ENCODE results near the gene ERICH4.

The ERICH4 gene

GRCh38 chr19:41412953-41413352, 30.0 kb upstream of the ERICH4 start:
- Histone ChIP-seq H3K27ac (ENCODE audit: low read depth in 2 of 2, low read length in 2 of 2) (no peak overlapping the region), H3K9ac (ENCODE audit: low read depth in 1 of 2, low read length in 2 of 2) (no peak overlapping the region), H3K36me3 (ENCODE audit: control insufficient read depth in 2 of 2, insufficient read depth in 2 of 2, low read length in 2 of 2) (peaks cover 21 to 42% of the 10 kb centered on the region in 2 donors)

GRCh38 chr19:41413947-41414346, 29.0 kb upstream of the ERICH4 start:
- no peaks in the 10 kb centered on the region for H3K27me3 ChIP-seq (ENCODE audit: control insufficient read depth in 2 of 2, insufficient read depth in 2 of 2, low read length in 2 of 2)
- H3K36me3 ChIP-seq (ENCODE audit: control insufficient read depth in 2 of 2, insufficient read depth in 2 of 2, low read length in 2 of 2) = peaks cover 23 to 50% of the 10 kb centered on the region in 2 donors
- no peak overlapping the region for H3K27ac ChIP-seq (ENCODE audit: low read depth in 2 of 2, low read length in 2 of 2)
- H3K4me3 ChIP-seq (ENCODE audit: low read length in 2 of 2) = no peak overlapping the region
- no peaks in the 10 kb centered on the region for H3K9me3 ChIP-seq (ENCODE audit: control insufficient read depth in 2 of 2, low read length in 2 of 2)
- no peak overlapping the region for H3K9ac ChIP-seq (ENCODE audit: low read depth in 1 of 2, low read length in 2 of 2)
- H3K4me1 ChIP-seq (ENCODE audit: control insufficient read depth in 2 of 2, insufficient read depth in 2 of 2, low read length in 2 of 2) = peaks cover 9 to 25% of the 10 kb centered on the region in 2 donors

More at GRCh38 chr19:41412953-41413352, 30.0 kb upstream of the ERICH4 start:
- no peak overlapping the region for H3K4me3 ChIP-seq (ENCODE audit: low read length in 2 of 2)
- no peaks in the 10 kb centered on the region for H3K9me3 ChIP-seq (ENCODE audit: control insufficient read depth in 2 of 2, low read length in 2 of 2)
- H3K4me1 ChIP-seq (ENCODE audit: control insufficient read depth in 2 of 2, insufficient read depth in 2 of 2, low read length in 2 of 2) = peaks cover 9 to 25% of the 10 kb centered on the region in 2 donors
- no peaks in the 10 kb centered on the region for H3K27me3 ChIP-seq (ENCODE audit: control insufficient read depth in 2 of 2, insufficient read depth in 2 of 2, low read length in 2 of 2)

DNA sequence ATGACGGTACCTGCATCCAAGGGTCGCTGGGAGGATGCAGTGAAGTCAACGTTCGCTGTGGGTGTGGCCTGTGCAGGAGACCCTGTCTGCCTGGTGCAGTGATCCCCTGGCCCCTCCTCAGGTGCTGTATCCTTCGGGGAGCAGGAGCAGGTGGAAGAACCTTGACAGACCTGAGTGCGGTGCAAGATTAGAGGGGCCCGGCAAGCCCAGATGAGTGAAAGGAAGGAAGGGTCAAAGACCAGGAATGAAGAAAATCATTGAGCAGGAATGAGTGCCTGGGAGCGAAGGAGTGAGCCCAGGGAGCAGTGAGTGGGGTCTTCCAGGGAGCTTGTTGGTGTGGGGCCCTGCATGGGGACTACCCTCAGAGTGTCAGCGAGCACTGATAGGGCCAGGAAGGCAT, 28.5 kb upstream of the ERICH4 start:
- Histone ChIP-seq H3K27ac (ENCODE audit: low read depth in 2 of 2, low read length in 2 of 2) (no peak overlapping the region), H3K9ac (ENCODE audit: low read depth in 1 of 2, low read length in 2 of 2) (no peak overlapping the region), H3K4me3 (ENCODE audit: low read length in 2 of 2) (no peak overlapping the region), H3K27me3 (ENCODE audit: control insufficient read depth in 2 of 2, insufficient read depth in 2 of 2, low read length in 2 of 2) (no peaks in the 10 kb centered on the region), H3K36me3 (ENCODE audit: control insufficient read depth in 2 of 2, insufficient read depth in 2 of 2, low read length in 2 of 2) (peaks cover 26 to 55% of the 10 kb centered on the region in 2 donors), H3K4me1 (ENCODE audit: control insufficient read depth in 2 of 2, insufficient read depth in 2 of 2, low read length in 2 of 2) (peaks cover 7 to 20% of the 10 kb centered on the region in 2 donors), H3K9me3 (ENCODE audit: control insufficient read depth in 2 of 2, low read length in 2 of 2) (no peaks in the 10 kb centered on the region)

- Histone ChIP-seq H3K27ac (ENCODE audit: low read depth in 2 of 2, low read length in 2 of 2) (peak overlapping the region in 1 of 2 donors; percentile 26), H3K27me3 (ENCODE audit: control insufficient read depth in 2 of 2, insufficient read depth in 2 of 2, low read length in 2 of 2) (no peaks in the 10 kb centered on the region), H3K4me1 (ENCODE audit: control insufficient read depth in 2 of 2, insufficient read depth in 2 of 2, low read length in 2 of 2) (peaks cover 7 to 19% of the 10 kb centered on the region in 2 donors), H3K9me3 (ENCODE audit: control insufficient read depth in 2 of 2, low read length in 2 of 2) (no peaks in the 10 kb centered on the region), H3K4me3 (ENCODE audit: low read length in 2 of 2) (no peak overlapping the region), H3K36me3 (ENCODE audit: control insufficient read depth in 2 of 2, insufficient read depth in 2 of 2, low read length in 2 of 2) (peaks cover 29 to 62% of the 10 kb centered on the region in 2 donors), H3K9ac (ENCODE audit: low read depth in 1 of 2, low read length in 2 of 2) (no peak overlapping the region)
Measured at GRCh38 chr19:41415154-41415571, 27.8 kb upstream of the ERICH4 start.

DNA sequence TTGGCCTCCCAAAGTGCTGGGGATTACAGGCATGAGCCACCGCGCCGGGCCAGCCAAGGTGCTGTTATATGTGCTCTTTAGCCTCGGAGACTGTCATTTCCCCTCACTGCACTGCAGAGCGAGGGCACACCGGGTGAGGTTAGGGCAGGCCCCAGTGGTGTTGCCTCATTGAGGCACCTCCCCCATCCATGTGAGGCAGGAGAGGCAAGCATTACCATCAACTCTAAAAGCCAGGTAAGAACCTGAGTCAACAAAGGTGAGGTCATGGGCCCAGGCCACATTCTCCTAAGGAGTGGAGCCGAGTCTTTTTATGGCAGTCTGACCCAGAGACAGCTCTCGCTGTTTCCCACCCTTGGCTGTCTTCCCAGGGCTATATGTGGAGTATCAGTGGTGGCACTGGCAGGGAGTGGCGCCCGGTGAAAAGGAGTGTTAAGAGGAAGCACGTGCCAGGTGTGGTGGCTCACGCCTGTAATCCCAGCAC, 26.7 kb upstream of the ERICH4 start:
- H3K4me1 ChIP-seq (ENCODE audit: control insufficient read depth in 2 of 2, insufficient read depth in 2 of 2, low read length in 2 of 2) = peaks cover 15 to 27% of the 10 kb centered on the region in 2 donors
- peak overlapping the region; percentile 72 to 79 for H3K27ac ChIP-seq (ENCODE audit: low read depth in 2 of 2, low read length in 2 of 2)
- no peak overlapping the region for H3K4me3 ChIP-seq (ENCODE audit: low read length in 2 of 2)
- peaks cover 26 to 67% of the 10 kb centered on the region in 2 donors for H3K36me3 ChIP-seq (ENCODE audit: control insufficient read depth in 2 of 2, insufficient read depth in 2 of 2, low read length in 2 of 2)
- H3K9me3 ChIP-seq (ENCODE audit: control insufficient read depth in 2 of 2, low read length in 2 of 2) = no peaks in the 10 kb centered on the region
- peak overlapping the region in 1 of 2 donors; percentile 35 for H3K9ac ChIP-seq (ENCODE audit: low read depth in 1 of 2, low read length in 2 of 2)
- no peaks in the 10 kb centered on the region for H3K27me3 ChIP-seq (ENCODE audit: control insufficient read depth in 2 of 2, insufficient read depth in 2 of 2, low read length in 2 of 2)

DNA sequence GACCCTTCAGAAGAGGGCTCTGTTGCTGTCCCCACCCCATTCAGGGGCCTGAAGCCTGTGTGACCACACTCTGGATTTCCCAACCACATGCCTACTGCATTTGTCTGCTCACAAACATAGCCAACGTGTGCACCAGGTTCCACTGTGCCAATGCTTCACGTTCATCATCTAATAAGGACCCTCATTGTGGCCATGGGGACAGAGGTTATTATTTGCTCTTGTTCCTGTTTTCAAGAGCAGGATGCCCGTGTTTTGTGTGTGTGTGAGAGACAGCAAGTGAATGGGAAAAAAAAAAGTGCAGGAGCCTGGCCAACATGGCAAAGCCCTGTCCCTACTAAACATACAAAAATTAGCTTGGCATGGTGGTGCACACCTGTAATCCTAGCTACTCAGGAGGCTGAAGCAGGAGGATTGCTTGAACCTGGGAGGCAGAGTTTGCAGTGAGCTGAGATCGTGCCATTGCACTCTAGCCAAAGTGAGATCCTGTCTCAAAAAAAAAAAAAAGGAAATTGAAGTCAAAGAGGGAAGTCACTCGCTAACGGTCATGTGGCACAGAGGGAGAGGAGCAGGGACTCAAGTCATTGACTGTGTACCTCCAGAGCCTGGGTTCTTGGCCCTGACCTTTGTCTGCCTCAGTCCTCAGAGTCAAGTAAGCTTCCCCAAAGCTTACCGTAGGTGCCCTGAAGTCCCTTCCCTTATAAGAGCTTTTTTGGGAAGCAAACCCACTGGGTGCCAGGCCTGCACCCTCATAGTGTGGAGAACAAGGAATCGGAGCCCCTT, 22.7 kb upstream of the ERICH4 start:
- Histone ChIP-seq H3K4me1 (ENCODE audit: control insufficient read depth in 2 of 2, insufficient read depth in 2 of 2, low read length in 2 of 2) (peaks cover 36 to 47% of the 10 kb centered on the region in 2 donors), H3K4me3 (ENCODE audit: low read length in 2 of 2) (no peak overlapping the region), H3K36me3 (ENCODE audit: control insufficient read depth in 2 of 2, insufficient read depth in 2 of 2, low read length in 2 of 2) (peaks cover 39 to 66% of the 10 kb centered on the region in 2 donors), H3K27me3 (ENCODE audit: control insufficient read depth in 2 of 2, insufficient read depth in 2 of 2, low read length in 2 of 2) (no peaks in the 10 kb centered on the region), H3K9ac (ENCODE audit: low read depth in 1 of 2, low read length in 2 of 2) (peak overlapping the region in 1 of 2 donors; percentile 40), H3K27ac (ENCODE audit: low read depth in 2 of 2, low read length in 2 of 2) (peak overlapping the region; percentile 71 to 75), H3K9me3 (ENCODE audit: control insufficient read depth in 2 of 2, low read length in 2 of 2) (no peaks in the 10 kb centered on the region)

DNA sequence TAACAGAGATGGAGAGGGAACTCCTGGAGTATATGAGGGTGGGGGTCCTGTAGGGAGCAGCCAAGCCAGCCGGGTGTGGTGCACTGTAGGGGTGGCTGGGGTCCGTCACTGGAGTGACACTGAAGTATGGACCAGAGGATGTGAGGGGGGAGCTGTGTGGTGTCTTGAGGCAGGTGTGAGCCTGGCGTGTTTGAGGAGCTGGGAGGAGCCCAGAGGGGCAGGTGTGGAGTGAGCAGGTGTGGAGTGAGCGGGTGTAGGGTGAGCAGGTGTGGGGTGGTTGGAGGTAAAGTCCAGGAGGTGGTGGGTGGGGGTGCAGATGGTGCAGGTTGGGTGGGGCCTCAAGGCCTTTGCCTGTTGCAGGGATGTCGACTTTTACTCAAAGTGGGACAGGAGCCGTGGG, 21.6 kb upstream of the ERICH4 start:
- H3K27me3 ChIP-seq (ENCODE audit: control insufficient read depth in 2 of 2, insufficient read depth in 2 of 2, low read length in 2 of 2) = no peaks in the 10 kb centered on the region
- peaks cover 37 to 52% of the 10 kb centered on the region in 2 donors for H3K4me1 ChIP-seq (ENCODE audit: control insufficient read depth in 2 of 2, insufficient read depth in 2 of 2, low read length in 2 of 2)
- peak overlapping the region in 1 of 2 donors; percentile 40 for H3K9ac ChIP-seq (ENCODE audit: low read depth in 1 of 2, low read length in 2 of 2)
- H3K9me3 ChIP-seq (ENCODE audit: control insufficient read depth in 2 of 2, low read length in 2 of 2) = no peaks in the 10 kb centered on the region
- peaks cover 46 to 64% of the 10 kb centered on the region in 2 donors for H3K36me3 ChIP-seq (ENCODE audit: control insufficient read depth in 2 of 2, insufficient read depth in 2 of 2, low read length in 2 of 2)
- H3K4me3 ChIP-seq (ENCODE audit: low read length in 2 of 2) = no peak overlapping the region
- peak overlapping the region; percentile 71 to 75 for H3K27ac ChIP-seq (ENCODE audit: low read depth in 2 of 2, low read length in 2 of 2)

DNA sequence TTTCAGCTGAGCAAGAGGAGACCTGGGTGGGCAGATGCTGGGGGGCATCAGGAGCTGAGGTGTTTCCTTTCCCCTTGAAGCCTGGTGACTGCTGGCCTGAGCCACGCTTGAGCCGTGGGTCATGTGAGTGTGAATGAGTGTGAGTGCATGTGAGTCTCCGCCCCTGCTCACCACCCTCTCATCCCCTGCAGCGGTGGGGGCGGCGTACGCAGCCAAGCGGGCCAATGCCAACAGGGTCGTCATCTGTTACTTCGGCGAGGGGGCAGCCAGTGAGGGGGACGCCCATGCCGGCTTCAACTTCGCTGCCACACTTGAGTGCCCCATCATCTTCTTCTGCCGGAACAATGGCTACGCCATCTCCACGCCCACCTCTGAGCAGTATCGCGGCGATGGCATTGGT, 21.0 kb upstream of the ERICH4 start:
- no peaks in the 10 kb centered on the region for H3K27me3 ChIP-seq (ENCODE audit: control insufficient read depth in 2 of 2, insufficient read depth in 2 of 2, low read length in 2 of 2)
- H3K27ac ChIP-seq (ENCODE audit: low read depth in 2 of 2, low read length in 2 of 2) = peak overlapping the region; percentile 68 to 75
- H3K4me3 ChIP-seq (ENCODE audit: low read length in 2 of 2) = peak overlapping the region in 1 of 2 donors; percentile 13
- no peaks in the 10 kb centered on the region for H3K9me3 ChIP-seq (ENCODE audit: control insufficient read depth in 2 of 2, low read length in 2 of 2)
- H3K36me3 ChIP-seq (ENCODE audit: control insufficient read depth in 2 of 2, insufficient read depth in 2 of 2, low read length in 2 of 2) = peaks cover 46 to 62% of the 10 kb centered on the region in 2 donors
- no peak overlapping the region for H3K9ac ChIP-seq (ENCODE audit: low read depth in 1 of 2, low read length in 2 of 2)
- peaks cover 39 to 50% of the 10 kb centered on the region in 2 donors for H3K4me1 ChIP-seq (ENCODE audit: control insufficient read depth in 2 of 2, insufficient read depth in 2 of 2, low read length in 2 of 2)

DNA sequence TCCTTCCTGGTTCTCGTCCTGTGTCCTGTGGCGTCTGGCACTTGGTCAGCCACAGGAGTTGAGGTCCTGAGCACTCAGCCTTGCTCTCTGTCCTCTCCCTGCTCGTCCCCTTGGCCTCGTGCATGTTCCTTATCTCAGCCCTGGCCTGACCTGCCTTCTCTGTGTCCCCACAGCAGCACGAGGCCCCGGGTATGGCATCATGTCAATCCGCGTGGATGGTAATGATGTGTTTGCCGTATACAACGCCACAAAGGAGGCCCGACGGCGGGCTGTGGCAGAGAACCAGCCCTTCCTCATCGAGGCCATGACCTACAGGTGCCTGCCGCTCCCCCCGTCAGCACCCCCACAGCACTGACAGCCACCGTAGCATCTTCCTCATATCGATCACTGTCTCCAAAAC, 20.5 kb upstream of the ERICH4 start:
- Histone ChIP-seq H3K27me3 (ENCODE audit: control insufficient read depth in 2 of 2, insufficient read depth in 2 of 2, low read length in 2 of 2) (no peaks in the 10 kb centered on the region), H3K4me1 (ENCODE audit: control insufficient read depth in 2 of 2, insufficient read depth in 2 of 2, low read length in 2 of 2) (peaks cover 41 to 51% of the 10 kb centered on the region in 2 donors), H3K36me3 (ENCODE audit: control insufficient read depth in 2 of 2, insufficient read depth in 2 of 2, low read length in 2 of 2) (peaks cover 43 to 62% of the 10 kb centered on the region in 2 donors), H3K27ac (ENCODE audit: low read depth in 2 of 2, low read length in 2 of 2) (peak overlapping the region in 1 of 2 donors; percentile 68), H3K9me3 (ENCODE audit: control insufficient read depth in 2 of 2, low read length in 2 of 2) (no peaks in the 10 kb centered on the region), H3K9ac (ENCODE audit: low read depth in 1 of 2, low read length in 2 of 2) (no peak overlapping the region), H3K4me3 (ENCODE audit: low read length in 2 of 2) (no peak overlapping the region)

DNA sequence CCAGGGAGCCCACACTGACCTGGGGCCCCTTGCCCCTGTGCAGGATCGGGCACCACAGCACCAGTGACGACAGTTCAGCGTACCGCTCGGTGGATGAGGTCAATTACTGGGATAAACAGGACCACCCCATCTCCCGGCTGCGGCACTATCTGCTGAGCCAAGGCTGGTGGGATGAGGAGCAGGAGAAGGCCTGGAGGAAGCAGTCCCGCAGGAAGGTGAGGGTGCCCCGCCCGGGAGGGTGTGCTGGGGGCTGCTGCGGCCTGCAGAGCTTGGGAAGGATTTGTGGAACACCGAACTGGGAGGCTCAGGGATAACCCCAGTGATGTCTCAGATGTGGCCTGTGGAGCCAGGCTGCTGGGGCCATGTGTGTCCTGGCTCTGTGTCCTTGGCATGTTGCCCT, 20.0 kb upstream of the ERICH4 start:
- peaks cover 46 to 56% of the 10 kb centered on the region in 2 donors for H3K4me1 ChIP-seq (ENCODE audit: control insufficient read depth in 2 of 2, insufficient read depth in 2 of 2, low read length in 2 of 2)
- H3K36me3 ChIP-seq (ENCODE audit: control insufficient read depth in 2 of 2, insufficient read depth in 2 of 2, low read length in 2 of 2) = peaks cover 43 to 62% of the 10 kb centered on the region in 2 donors
- H3K27me3 ChIP-seq (ENCODE audit: control insufficient read depth in 2 of 2, insufficient read depth in 2 of 2, low read length in 2 of 2) = no peaks in the 10 kb centered on the region
- H3K9me3 ChIP-seq (ENCODE audit: control insufficient read depth in 2 of 2, low read length in 2 of 2) = no peaks in the 10 kb centered on the region
- no peak overlapping the region for H3K4me3 ChIP-seq (ENCODE audit: low read length in 2 of 2)
- H3K9ac ChIP-seq (ENCODE audit: low read depth in 1 of 2, low read length in 2 of 2) = no peak overlapping the region
- H3K27ac ChIP-seq (ENCODE audit: low read depth in 2 of 2, low read length in 2 of 2) = no peak overlapping the region

Data from mucosa of rectum (tissue), 2 donors.